ENCODE measurements around the gene ZNF280A. TPM values are rescaled to one million over a fixed set of nuclear protein-coding genes. Genes with fewer than 3 reads are reported as not detected.

The ZNF280A gene
- total and polyA plus RNA-seq, 9 of the 15 experiments (the other 6 are each of a cell fraction or from before 2014, with no cell fraction given): 19.0 to 40.8 (median 28.6) TPM

DNA sequence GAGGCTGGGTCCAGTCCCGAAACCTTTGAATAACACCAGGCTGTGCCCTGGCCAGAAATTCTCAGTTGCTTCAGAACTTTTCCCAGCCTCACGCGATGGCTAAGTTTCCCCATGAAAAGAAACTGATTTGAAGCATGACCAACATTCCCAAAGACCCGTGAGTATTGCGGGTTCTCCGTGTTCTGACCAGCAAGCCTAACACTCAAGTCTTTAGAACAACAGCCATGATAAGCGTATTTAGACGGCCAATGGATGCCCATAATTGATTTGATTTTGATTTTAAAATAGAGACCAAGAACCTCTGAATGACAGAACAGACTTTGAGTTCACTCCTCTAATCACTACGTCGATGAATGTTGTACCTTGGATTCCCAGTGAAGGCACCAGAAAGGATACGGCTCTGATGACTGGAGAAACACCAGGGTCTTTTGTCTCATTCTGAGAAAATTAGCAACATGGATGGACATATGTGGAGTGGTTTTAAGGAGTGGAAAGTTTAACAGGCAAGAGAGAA lies 55.5 kb downstream of the ZNF280A start (continued):
- TF ChIP-seq, protein P1, sequence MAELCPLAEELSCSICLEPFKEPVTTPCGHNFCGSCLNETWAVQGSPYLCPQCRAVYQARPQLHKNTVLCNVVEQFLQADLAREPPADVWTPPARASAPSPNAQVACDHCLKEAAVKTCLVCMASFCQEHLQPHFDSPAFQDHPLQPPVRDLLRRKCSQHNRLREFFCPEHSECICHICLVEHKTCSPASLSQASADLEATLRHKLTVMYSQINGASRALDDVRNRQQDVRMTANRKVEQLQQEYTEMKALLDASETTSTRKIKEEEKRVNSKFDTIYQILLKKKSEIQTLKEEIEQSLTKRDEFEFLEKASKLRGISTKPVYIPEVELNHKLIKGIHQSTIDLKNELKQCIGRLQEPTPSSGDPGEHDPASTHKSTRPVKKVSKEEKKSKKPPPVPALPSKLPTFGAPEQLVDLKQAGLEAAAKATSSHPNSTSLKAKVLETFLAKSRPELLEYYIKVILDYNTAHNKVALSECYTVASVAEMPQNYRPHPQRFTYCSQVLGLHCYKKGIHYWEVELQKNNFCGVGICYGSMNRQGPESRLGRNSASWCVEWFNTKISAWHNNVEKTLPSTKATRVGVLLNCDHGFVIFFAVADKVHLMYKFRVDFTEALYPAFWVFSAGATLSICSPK (IDR thresholded peaks at IDR 0.05; ENCODE audit: borderline replicate concordance): no peak
- TF ChIP-seq DIDO1 (tag; IDR thresholded peaks at IDR 0.05; ENCODE audit: low read depth) (no peak; the same call in 1 of the 2 replicates), GATAD2B (IDR thresholded peaks at IDR 0.05; ENCODE audit: borderline replicate concordance) (no peak), ZC3H8 (IDR thresholded peaks at IDR 0.05) (no peak), CBX2 (IDR thresholded peaks at IDR 0.05; ENCODE audit: insufficient read depth, low read length, poor library complexity, severe bottlenecking) (no peak), RBM14 (IDR thresholded peaks at IDR 0.05; ENCODE audit: borderline replicate concordance, insufficient read depth, low read depth, low read length) (no peak), EZH2 (IDR thresholded peaks at IDR 0.05; ENCODE audit: borderline replicate concordance, low read depth, low read length) (no peak), FOXK1 (CRISPR knock-in tag; IDR thresholded peaks at IDR 0.05; ENCODE audit: borderline replicate concordance) (no peak), HNRNPUL1 (IDR thresholded peaks at IDR 0.05; ENCODE audit: low read length) (peak; percentile 67; the same call in 1 of the 2 replicates)
- TF ChIP-seq, protein P2, sequence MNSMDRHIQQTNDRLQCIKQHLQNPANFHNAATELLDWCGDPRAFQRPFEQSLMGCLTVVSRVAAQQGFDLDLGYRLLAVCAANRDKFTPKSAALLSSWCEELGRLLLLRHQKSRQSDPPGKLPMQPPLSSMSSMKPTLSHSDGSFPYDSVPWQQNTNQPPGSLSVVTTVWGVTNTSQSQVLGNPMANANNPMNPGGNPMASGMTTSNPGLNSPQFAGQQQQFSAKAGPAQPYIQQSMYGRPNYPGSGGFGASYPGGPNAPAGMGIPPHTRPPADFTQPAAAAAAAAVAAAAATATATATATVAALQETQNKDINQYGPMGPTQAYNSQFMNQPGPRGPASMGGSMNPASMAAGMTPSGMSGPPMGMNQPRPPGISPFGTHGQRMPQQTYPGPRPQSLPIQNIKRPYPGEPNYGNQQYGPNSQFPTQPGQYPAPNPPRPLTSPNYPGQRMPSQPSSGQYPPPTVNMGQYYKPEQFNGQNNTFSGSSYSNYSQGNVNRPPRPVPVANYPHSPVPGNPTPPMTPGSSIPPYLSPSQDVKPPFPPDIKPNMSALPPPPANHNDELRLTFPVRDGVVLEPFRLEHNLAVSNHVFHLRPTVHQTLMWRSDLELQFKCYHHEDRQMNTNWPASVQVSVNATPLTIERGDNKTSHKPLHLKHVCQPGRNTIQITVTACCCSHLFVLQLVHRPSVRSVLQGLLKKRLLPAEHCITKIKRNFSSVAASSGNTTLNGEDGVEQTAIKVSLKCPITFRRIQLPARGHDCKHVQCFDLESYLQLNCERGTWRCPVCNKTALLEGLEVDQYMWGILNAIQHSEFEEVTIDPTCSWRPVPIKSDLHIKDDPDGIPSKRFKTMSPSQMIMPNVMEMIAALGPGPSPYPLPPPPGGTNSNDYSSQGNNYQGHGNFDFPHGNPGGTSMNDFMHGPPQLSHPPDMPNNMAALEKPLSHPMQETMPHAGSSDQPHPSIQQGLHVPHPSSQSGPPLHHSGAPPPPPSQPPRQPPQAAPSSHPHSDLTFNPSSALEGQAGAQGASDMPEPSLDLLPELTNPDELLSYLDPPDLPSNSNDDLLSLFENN (IDR thresholded peaks at IDR 0.05; ENCODE audit: low read depth in 2 of 2, low read length in 2 of 2): no peak

Data from K562 (cell line).